Liver (tissue), 9 donors: Measurements from ENCODE around the gene LCN12. TPM values are rescaled to one million over a fixed set of nuclear protein-coding genes. Genes with fewer than 3 reads are reported as not detected.

Experiments
- DNase-seq: peaks from one replicate; pipeline ENCODE4 v3.0.0-alpha.2; 2017; ENCODE audit warnings: low spot score
- H3K27ac ChIP-seq, 2 donors: one replicate each; pipeline ENCODE4 v1.7.0; 2013; ENCODE audit warnings: inconsistent platforms in 2 of 2, low read length in 2 of 2, control low read depth in 1 of 2, low read depth in 1 of 2, mild to moderate bottlenecking in 1 of 2
- H3K27me3 ChIP-seq, 4 donors: one replicate each; pipeline versions ENCODE4 v1.6.1 to v1.7.0; 2013; ENCODE audit warnings: low read length in 3 of 4, inconsistent platforms in 1 of 4, mild to moderate bottlenecking in 1 of 4, moderate library complexity in 1 of 4; ENCODE audit not compliant: control insufficient read depth in 4 of 4, insufficient read depth in 4 of 4
- H3K36me3 ChIP-seq, 4 donors: one replicate each; pipeline versions ENCODE4 v1.6.1 to v1.7.0; 2013; ENCODE audit warnings: low read length in 3 of 4, mild to moderate bottlenecking in 3 of 4, low read depth in 1 of 4, moderate library complexity in 1 of 4; ENCODE audit not compliant: control insufficient read depth in 4 of 4, insufficient read depth in 3 of 4
- H3K4me1 ChIP-seq, 4 donors: one replicate each; pipeline versions ENCODE4 v1.6.1 to v1.7.0; 2013; ENCODE audit warnings: low read length in 3 of 4, mild to moderate bottlenecking in 3 of 4, moderate library complexity in 1 of 4; ENCODE audit not compliant: control insufficient read depth in 4 of 4, insufficient read depth in 4 of 4
- H3K4me3 ChIP-seq, 3 donors: one replicate each; pipeline versions ENCODE4 v1.6.1 to v1.7.0; 2013; ENCODE audit warnings: low read length in 3 of 3, control low read depth in 1 of 3, low read depth in 1 of 3, mild to moderate bottlenecking in 1 of 3
- H3K9ac ChIP-seq, 2 donors: one replicate each; pipeline ENCODE4 v1.7.0; 2013; ENCODE audit warnings: low read length in 2 of 2, mild to moderate bottlenecking in 2 of 2, moderate library complexity in 2 of 2, control low read depth in 1 of 2, low read depth in 1 of 2
- H3K9me3 ChIP-seq, 4 donors: one replicate each; pipeline versions ENCODE4 v1.6.1 to v1.7.0; 2013; ENCODE audit warnings: low read length in 3 of 4; ENCODE audit not compliant: control insufficient read depth in 4 of 4
- ATF3 ChIP-seq: IDR thresholded peaks from 2 replicates; pipeline ENCODE4 v1.6.1; 2016; ENCODE audit warnings: antibody characterized with exemption
- CTCF ChIP-seq: fragments of 150-350 bp; IDR thresholded peaks from 2 replicates; pipeline ENCODE4 v1.5.1; 2017; ENCODE audit warnings: improper control_type of control experiment, low read depth, low read length; ENCODE audit not compliant: missing input control
- EGR1 ChIP-seq, 2 donors: IDR thresholded peaks; 2 replicates each; pipeline ENCODE4 v1.6.1; 2016 to 2018; ENCODE audit warnings: antibody characterized with exemption in 2 of 2, low read depth in 2 of 2
- FOXA1 ChIP-seq: IDR thresholded peaks from 2 replicates; pipeline ENCODE4 v1.6.1; 2016; ENCODE audit warnings: antibody characterized with exemption
- GABPA ChIP-seq, 2 donors: IDR thresholded peaks in 1 of 2; conservative IDR thresholded peaks in 1 of 2; 2 replicates each; pipeline ENCODE4 v1.6.1; 2016; ENCODE audit warnings: antibody characterized with exemption in 2 of 2, mild to moderate bottlenecking in 1 of 2, moderate library complexity in 1 of 2
- HNF4A ChIP-seq, 2 donors: conservative IDR thresholded peaks; 2 replicates each; pipeline ENCODE4 v1.6.1; 2016; ENCODE audit warnings: antibody characterized with exemption in 2 of 2, mild to moderate bottlenecking in 2 of 2
- NR2F2 ChIP-seq: IDR thresholded peaks from 2 replicates; pipeline ENCODE4 v1.6.1; 2016; ENCODE audit warnings: antibody characterized with exemption
- RAD21 ChIP-seq, 2 donors: IDR thresholded peaks; 2 replicates each; pipeline ENCODE4 v1.6.1; 2016; ENCODE audit warnings: antibody characterized with exemption in 2 of 2, mild to moderate bottlenecking in 2 of 2
- REST ChIP-seq: IDR thresholded peaks from 2 replicates; pipeline ENCODE4 v1.6.1; 2016; ENCODE audit warnings: antibody characterized with exemption, mild to moderate bottlenecking
- RXRA ChIP-seq, 2 donors: IDR thresholded peaks; 2 replicates each; pipeline ENCODE4 v1.6.1; 2017 to 2018; ENCODE audit warnings: antibody characterized with exemption in 2 of 2, mild to moderate bottlenecking in 1 of 2
- TAF1 ChIP-seq: conservative IDR thresholded peaks from 2 replicates; pipeline ENCODE4 v1.6.1; 2016; ENCODE audit warnings: antibody characterized with exemption, mild to moderate bottlenecking
- WGBS: extraction: QIAGEN DNeasy Blood & Tissue Kit; methylation state at CpG from one replicate; pipeline ENCODE4 v1.1.7; 2013; 5-methylcytosine and 5-hydroxymethylcytosine counted together
- polyA plus RNA-seq, 2 donors: library from polyadenylated mRNA; stranded (reverse) in 1 of 2; unstranded in 1 of 2; fragments of 200-250 nt in 1 of 2; fragments of >200 nt in 1 of 2; fragmentation: Nextera tagmentation in 1 of 2; extraction: Ambion mirVana in 1 of 2; gene quantifications; one replicate each; pipeline versions ENCODE4 v1.2.1 to v1.2.3, GENCODE V29; 2013 to 2015
- total RNA-seq, 2 donors: library from RNA; depleted of rRNA; stranded (reverse); fragments of >200 nt; gene quantifications; one replicate each; pipeline ENCODE4 v1.2.3, GENCODE V29; 2014
- donor health status: healthy.
- donor health status: healthy.
- donor health status: healthy.
- donor health status: healthy.
- donor health status: healthy.

The LCN12 gene
- total and polyA plus RNA-seq, 4 donors = 2.3 to 12.2 (median 6.2) TPM

- peak; percentile 89 for TF ChIP-seq REST
- TF ChIP-seq TAF1 = no peak
These were observed 2.0 kb upstream of the LCN12 start (continued) for GRCh38 chr9:136949817-136950655.

GRCh38 chr9:136950656-136951276 is 1.3 kb upstream of the LCN12 start:
- H3K9me3 ChIP-seq = no peaks in the 10 kb centered on the region
- H3K4me1 ChIP-seq = peaks cover 10 to 37% (median 23%) of the 10 kb centered on the region in 4 donors
- TF ChIP-seq NR2F2 (no peak), TAF1 (no peak), RXRA (IDR thresholded peaks at IDR 0.05) (peak in 1 of 2 donors; percentile 24), HNF4A (conservative IDR thresholded peaks at IDR 0.05) (no peak)
- WGBS = 24% methylated on average over 9 of the region's 9 CpGs
- H3K9ac ChIP-seq = peak overlapping the region; percentile 30 to 57
- H3K27me3 ChIP-seq = no peaks in the 10 kb centered on the region
- DNase-seq = no peak
- peak overlapping the region in 2 of 3 donors; percentile 58 to 68 for H3K4me3 ChIP-seq
- peak overlapping the region; percentile 81 to 95 for H3K27ac ChIP-seq
- H3K36me3 ChIP-seq = no peaks in the 10 kb centered on the region

GRCh38 chr9:136952321-136952850 is 313 bp downstream of the LCN12 start:
- Histone ChIP-seq H3K27me3 (no peaks in the 10 kb centered on the region), H3K36me3 (no peaks in the 10 kb centered on the region), H3K27ac (no peak overlapping the region), H3K4me1 (peaks cover 9 to 27% (median 15%) of the 10 kb centered on the region in 4 donors), H3K4me3 (no peak overlapping the region), H3K9ac (no peak overlapping the region), H3K9me3 (no peaks in the 10 kb centered on the region)
- 83% methylated on average over 15 of the region's 15 CpGs for WGBS
- DNase-seq = no peak
- TF ChIP-seq FOXA1 (no peak), EGR1 (IDR thresholded peaks at IDR 0.05; ENCODE audit: low read depth in 2 of 2) (no peak), ATF3 (no peak), RAD21 (IDR thresholded peaks at IDR 0.05) (no peak), GABPA (IDR thresholded peaks at IDR 0.05 in 1 of 2, conservative IDR thresholded peaks at IDR 0.05 in 1 of 2) (no peak), CTCF (no peak), REST (no peak)
